ENCODE data around the gene TBX1. TPM values are rescaled to one million over a fixed set of nuclear protein-coding genes. Genes with fewer than 3 reads are reported as not detected.

TBX1 gene
- total RNA-seq, 1 experiment from 2014 or later = 3.9 TPM

GRCh38 chr22:19812910-19813309, 52.3 kb downstream of the TBX1 start:
- H3K27me3 ChIP-seq (ENCODE audit: insufficient read depth, low read length) = no peaks in the 10 kb centered on the region
- POLR2A ChIA-PET = no interaction called here
- ATAC-seq = no peak
- intact Hi-C loops (cut with micrococcal nuclease) = no loop called here
- H3K4me2 ChIP-seq (ENCODE audit: low read length) = no peak overlapping the region
- no peaks in the 10 kb centered on the region for H3K4me1 ChIP-seq (ENCODE audit: control insufficient read depth in 1 of 2, insufficient read depth in 2 of 2, low read length in 2 of 2)
- H2AFZ ChIP-seq (ENCODE audit: low read depth, low read length, poor library complexity, severe bottlenecking) = no peak overlapping the region
- DNase-seq (ENCODE audit: low read depth, low spot score) = no peak
- no peak overlapping the region for H3K4me3 ChIP-seq (replicated peaks in 1 of 2; ENCODE audit: low read depth in 1 of 2, low read length in 2 of 2)
- H3K36me3 ChIP-seq (ENCODE audit: control insufficient read depth in 1 of 2, insufficient read depth in 2 of 2, low read length in 2 of 2) = no peaks in the 10 kb centered on the region
- H3K27ac ChIP-seq (ENCODE audit: low read depth, low read length) = no peak overlapping the region
- RAD21 ChIA-PET (ENCODE audit: low non-redundant PET in 1 of 2, low total read pairs in 2 of 2, uncharacterized antibody in 2 of 2, unreplicated experiment in 2 of 2) = no interaction called here
- BruUV-seq (replicated peaks) = no TSS peak
- no peaks in the 10 kb centered on the region for H3K9me3 ChIP-seq (ENCODE audit: control insufficient read depth in 1 of 2, insufficient read depth in 1 of 2, low read depth in 1 of 2, low read length in 2 of 2)
- TF ChIP-seq ZFX (IDR thresholded peaks at IDR 0.05) (no peak), SRF (IDR thresholded peaks at IDR 0.05; ENCODE audit: low read depth) (no peak), EGR1 (IDR thresholded peaks at IDR 0.05; ENCODE audit: low read depth) (no peak), RAD21 (IDR thresholded peaks at IDR 0.05; ENCODE audit: low read depth) (no peak)
- H3K9me2 ChIP-seq (ENCODE audit: insufficient read depth) = no peaks in the 10 kb centered on the region
- no peaks in the 10 kb centered on the region for H4K20me1 ChIP-seq (ENCODE audit: insufficient read depth)
- no peaks in the 10 kb centered on the region for H3K79me2 ChIP-seq (ENCODE audit: insufficient read depth, low read length)
- H3K9ac ChIP-seq (ENCODE audit: low read length) = no peak overlapping the region
- CTCF ChIA-PET = no interaction called here

- Histone ChIP-seq H3K36me3 (ENCODE audit: control insufficient read depth in 1 of 2, insufficient read depth in 2 of 2, low read length in 2 of 2) (no peaks in the 10 kb centered on the region), H2AFZ (ENCODE audit: low read depth, low read length, poor library complexity, severe bottlenecking) (no peak overlapping the region), H3K4me3 (replicated peaks in 1 of 2; ENCODE audit: low read depth in 1 of 2, low read length in 2 of 2) (no peak overlapping the region), H3K4me2 (ENCODE audit: low read length) (no peak overlapping the region), H3K79me2 (ENCODE audit: insufficient read depth, low read length) (no peaks in the 10 kb centered on the region), H3K27ac (ENCODE audit: low read depth, low read length) (no peak overlapping the region), H3K27me3 (ENCODE audit: insufficient read depth, low read length) (no peaks in the 10 kb centered on the region), H3K9me3 (ENCODE audit: control insufficient read depth in 1 of 2, insufficient read depth in 1 of 2, low read depth in 1 of 2, low read length in 2 of 2) (no peaks in the 10 kb centered on the region), H4K20me1 (ENCODE audit: insufficient read depth) (no peaks in the 10 kb centered on the region), H3K9ac (ENCODE audit: low read length) (no peak overlapping the region), H3K9me2 (ENCODE audit: insufficient read depth) (no peaks in the 10 kb centered on the region), H3K4me1 (ENCODE audit: control insufficient read depth in 1 of 2, insufficient read depth in 2 of 2, low read length in 2 of 2) (no peaks in the 10 kb centered on the region)
- RAD21 ChIA-PET (ENCODE audit: low non-redundant PET in 1 of 2, low total read pairs in 2 of 2, uncharacterized antibody in 2 of 2, unreplicated experiment in 2 of 2) = no interaction called here
- no peak for ATAC-seq
- BruUV-seq (replicated peaks) = no TSS peak
- CTCF ChIA-PET = no interaction called here
- intact Hi-C loops (cut with micrococcal nuclease) = no loop called here
- no peak for DNase-seq (ENCODE audit: low read depth, low spot score)
- TF ChIP-seq TCF7L2 (IDR thresholded peaks at IDR 0.05; ENCODE audit: borderline replicate concordance, extremely low read depth, insufficient read depth, insufficient read length) = no peak
- POLR2A ChIA-PET = no interaction called here
Observed at GRCh38 chr22:19814428-19814827, 53.9 kb downstream of the TBX1 start.

Data from HCT116 (cell line).